HL-60/S4 treated with phorbol 12-myristate 13-acetate at 8.2 ng/mL for 4 days and 3 days (cell line): Measurements from ENCODE around the gene GBE1.

ENCODE experiments used
- in situ Hi-C: fragments of 300-500 bp; cut with MboI; formaldehyde crosslinking; loops from 2 replicates; pipeline ENCODE4 v1.15.0; 2022; ENCODE audit warnings: low sequenced_read_pairs

Gene GBE1

DNA sequence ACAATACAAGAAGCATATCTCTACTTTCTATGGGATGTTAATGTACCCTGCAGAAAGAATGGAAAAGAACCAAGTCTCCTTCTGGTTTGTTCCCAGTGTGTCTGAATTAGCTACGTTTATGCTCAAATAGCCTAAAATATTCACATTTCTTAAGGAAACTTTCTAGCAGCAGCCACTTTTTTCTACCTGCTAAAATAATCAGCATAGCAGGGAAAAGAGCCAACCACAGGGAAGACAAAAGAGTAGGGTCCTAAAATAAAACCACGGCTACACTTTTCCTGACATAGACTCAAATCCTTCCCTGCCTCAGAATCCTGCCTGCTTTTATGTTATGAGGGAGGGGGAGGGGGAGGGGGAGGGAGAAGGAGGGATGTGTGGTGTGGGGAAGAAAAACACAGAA is 136.7 kb downstream of the GBE1 start:
- in situ Hi-C loops = no loop called here

DNA sequence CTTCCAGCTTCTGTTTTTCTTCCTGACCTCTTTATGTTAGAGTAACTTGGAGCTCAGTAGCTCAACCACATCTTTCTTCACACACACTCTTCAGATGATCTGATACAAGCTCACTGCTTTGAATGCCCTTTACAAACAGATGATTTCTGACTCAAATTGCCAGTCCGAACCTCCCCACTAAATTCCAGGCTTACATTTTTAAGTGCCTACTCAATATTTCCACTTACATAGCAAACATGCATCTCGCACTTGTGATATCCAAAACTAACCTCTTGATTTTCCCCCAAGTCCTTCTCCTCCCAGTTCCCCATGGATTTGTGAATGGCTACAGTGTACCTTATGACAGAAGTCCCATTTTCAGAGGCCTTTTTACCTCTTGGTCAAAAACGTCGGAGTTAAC is 139.1 kb downstream of the GBE1 start:
- in situ Hi-C loops = no loop called here

GRCh38 chr3:81621277-81621676 is 140.2 kb downstream of the GBE1 start:
- in situ Hi-C loops = no loop called here

- in situ Hi-C loops = no loop called here
These were observed 140.6 kb downstream of the GBE1 start for GRCh38 chr3:81620849-81621248.

DNA sequence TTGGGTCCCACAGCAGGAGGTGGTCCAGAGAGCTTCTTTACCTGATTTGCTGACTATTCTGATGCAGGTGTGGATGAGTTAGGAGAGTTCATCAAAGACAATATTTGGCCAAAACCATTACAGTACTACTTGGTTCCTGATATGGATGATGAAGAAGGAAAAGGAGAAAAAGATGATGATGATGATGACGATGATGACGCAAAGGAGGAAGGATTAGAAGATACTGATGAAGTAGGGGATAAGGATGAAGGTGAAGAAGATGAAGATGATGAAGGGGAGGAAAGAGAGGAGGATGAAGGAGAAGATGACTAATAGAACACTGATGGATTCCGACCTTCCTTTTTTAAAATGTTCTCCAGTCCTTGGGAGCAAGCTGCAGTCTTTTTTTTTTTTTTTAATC is 148.7 kb downstream of the GBE1 start:
- in situ Hi-C loops = no loop called here

DNA sequence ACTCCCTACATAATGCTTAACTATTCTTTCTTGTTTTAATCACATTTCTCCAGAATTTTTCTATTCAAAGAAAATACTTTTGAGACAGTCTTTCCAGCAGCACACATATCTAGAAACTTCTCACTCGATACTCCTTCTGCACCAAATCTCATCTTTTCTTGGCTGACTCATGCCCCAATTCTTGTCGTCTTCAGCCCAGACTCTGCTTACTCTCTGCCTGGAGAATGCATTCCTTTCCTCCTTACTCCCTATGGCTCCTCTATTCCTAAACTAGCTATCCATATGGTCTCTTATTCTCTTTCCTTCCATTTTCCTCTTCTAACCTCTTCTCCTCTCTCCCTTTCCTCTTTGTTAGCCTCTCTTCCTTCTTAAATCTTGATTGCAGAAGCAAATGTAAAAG is 158.7 kb downstream of the GBE1 start:
- in situ Hi-C loops = no loop called here

DNA sequence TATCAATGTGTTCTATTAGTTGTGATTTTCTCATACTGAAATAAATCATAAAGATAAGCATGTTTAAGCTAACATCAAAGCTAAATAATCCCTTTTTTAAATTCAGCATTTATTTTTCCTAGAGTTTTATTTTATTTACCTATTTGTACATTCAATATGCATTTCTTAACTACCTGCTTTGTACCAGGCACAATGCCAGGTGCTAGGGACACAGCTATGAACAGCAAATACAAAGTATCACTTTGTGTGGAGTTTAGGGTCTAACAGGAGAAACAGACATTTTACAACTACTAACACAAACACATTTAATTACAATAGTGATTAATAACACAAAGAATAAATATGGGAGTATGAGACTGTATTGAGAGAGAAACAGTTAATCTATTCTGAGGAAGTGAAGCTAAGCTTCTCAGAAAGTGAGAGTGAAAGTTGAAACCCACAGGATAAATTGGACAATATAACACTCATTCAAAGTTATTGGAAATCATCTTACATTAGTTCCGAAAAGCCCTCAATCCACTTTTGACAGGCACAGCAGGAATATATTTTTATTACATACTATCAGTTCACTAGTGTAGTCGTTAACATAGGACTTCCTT is 159.6 kb downstream of the GBE1 start:
- in situ Hi-C loops = no loop called here

GRCh38 chr3:81592101-81592500 is 169.3 kb downstream of the GBE1 start:
- in situ Hi-C loops = no loop called here

- in situ Hi-C loops = no loop called here
These were observed 175.5 kb downstream of the GBE1 start for GRCh38 chr3:81585937-81586336.

GRCh38 chr3:81585056-81585455 is 176.4 kb downstream of the GBE1 start:
- in situ Hi-C loops = no loop called here

- in situ Hi-C loops = no loop called here
These were observed 179.4 kb downstream of the GBE1 start for GRCh38 chr3:81581966-81582599.

DNA sequence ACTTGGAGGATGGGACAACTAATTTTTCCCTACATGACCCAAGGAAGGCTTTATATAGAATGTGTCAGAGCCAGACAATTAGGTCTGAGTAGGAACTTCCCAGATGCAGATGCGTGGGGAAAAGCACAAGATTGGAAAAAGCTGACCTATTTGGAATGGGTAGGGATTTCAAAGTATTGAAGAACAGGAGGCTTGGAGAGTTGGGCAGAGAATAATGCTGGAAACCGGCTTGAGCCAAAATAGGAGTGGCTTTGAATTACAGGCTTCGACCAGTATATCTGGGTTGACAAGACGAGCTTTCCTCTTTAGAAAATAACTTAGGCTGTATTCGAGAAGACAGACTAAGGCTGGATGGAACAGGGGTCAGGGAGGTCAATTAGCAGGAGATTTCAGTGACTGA is 181.1 kb downstream of the GBE1 start:
- in situ Hi-C loops = no loop called here

GRCh38 chr3:81579744-81580143 is 181.7 kb downstream of the GBE1 start:
- in situ Hi-C loops = no loop called here

DNA sequence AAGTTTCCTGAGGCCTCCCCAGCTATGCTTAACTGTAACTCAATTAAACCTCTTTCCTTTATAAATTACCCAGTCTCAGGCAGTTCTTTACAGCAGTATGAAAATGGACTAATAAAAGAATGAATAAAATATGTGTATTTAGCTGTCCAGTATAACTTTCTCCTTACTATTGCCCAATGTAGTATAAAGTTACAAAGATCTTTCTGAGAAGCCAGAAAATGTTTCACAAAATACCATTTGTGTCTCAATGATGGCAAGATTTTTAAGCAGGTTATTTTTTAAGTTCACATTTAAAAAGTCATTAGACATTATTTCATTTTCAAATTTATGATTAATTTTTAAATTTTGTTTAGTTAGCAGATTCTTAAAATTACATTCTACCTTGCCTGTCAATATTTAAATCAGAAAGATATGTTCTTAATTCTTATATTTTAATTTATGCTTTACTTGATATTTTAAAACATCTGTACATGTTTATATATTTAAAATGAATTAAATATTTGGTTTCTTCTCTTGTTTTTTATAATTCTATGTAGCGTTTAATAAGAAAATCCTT is 189.2 kb downstream of the GBE1 start:
- in situ Hi-C loops = no loop called here

DNA sequence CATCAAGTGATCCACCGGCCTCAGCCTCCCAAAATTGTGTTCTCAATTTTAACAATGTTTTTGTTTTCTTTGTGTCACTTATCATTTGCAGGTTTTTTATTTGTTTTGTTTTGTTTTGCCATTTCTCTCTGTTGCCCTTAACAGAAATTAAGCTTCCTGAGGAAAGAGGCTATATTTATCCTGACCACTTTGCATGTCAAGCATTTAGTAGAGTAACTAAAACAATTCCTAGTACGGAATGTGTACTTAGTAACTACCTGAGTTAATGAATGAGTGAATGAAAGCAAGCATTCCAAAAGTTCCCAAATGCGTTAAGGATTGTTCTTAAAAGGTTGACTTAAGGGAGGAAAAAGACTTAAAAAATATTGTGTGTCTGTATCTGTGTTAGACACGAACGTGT is 193.1 kb downstream of the GBE1 start:
- in situ Hi-C loops = no loop called here

- in situ Hi-C loops = no loop called here
These were observed 196.4 kb downstream of the GBE1 start for GRCh38 chr3:81565041-81565440.

DNA sequence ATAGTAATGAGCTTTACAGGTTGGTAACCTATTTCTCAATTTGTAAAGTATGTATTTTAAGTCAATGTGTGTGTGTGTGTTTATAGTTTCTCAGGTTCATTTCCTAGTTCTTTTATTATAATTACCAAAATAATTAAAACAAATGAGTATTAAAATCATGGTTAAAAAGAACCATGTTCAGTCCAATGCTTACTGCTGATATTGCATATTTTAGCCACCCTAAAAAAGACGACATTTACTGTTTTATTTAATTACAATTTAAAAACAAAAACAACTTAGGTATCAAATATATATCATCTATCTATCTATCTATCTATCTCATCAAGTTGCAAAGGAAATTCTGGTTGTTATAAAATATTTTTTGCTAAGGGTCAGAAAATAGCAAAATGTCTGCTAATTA is 203.3 kb downstream of the GBE1 start:
- in situ Hi-C loops = no loop called here

DNA sequence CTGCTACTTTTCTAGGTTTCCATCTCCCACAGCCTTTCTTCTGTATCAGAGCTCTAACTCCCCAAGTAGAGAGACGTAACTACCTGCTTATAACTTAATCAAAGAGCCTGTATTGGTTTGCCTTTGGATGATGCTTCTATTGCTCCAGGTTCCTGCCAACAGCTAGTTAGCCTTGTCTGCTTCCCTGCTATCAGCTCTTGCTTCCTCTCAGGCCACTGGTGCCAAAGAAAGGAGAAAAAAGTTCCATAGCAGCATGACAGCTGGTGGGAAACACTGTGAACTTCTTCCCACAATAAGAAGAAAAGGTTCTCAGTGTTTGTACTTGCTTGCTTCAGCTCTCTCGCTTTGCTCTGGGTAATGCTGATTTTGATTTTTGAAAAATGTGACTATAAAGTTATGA is 206.6 kb downstream of the GBE1 start:
- in situ Hi-C loops = no loop called here

- in situ Hi-C loops = no loop called here
These were observed 207.1 kb downstream of the GBE1 start for GRCh38 chr3:81554388-81554787.

GRCh38 chr3:81550415-81550814 is 211.0 kb downstream of the GBE1 start:
- in situ Hi-C loops = no loop called here

- in situ Hi-C loops = no loop called here
These were observed 211.6 kb downstream of the GBE1 start for GRCh38 chr3:81549831-81550230.

GRCh38 chr3:81549388-81549787 is 212.1 kb downstream of the GBE1 start:
- in situ Hi-C loops = no loop called here

DNA sequence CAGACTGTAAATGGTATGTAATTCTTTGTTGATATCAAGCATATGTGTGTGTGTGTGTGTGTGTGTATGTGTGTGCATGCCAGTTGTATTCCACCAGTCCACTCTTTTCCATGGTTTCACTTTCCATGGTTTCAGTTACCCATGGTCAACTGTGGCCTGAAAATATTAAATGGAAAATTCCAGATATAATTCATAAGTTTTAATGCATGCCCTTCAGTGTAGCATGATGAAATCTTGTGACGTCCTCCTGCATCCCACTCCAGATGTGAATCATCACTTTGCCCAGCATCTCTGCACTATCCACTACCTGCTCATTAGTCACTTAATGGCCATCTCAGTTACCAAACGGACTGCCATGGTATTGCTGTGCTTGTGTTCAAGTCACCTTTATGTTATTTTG is 215.9 kb downstream of the GBE1 start:
- in situ Hi-C loops = no loop called here
